Activated naive CD8-positive, alpha-beta T cell treated with anti-CD3 and anti-CD28 coated beads, Interleukin-2, amount 50 U/mL, for 16 hours (primary cell): ENCODE data around the gene PAM.
"Not testable (repeated sequence)": the region's sequence is repeated elsewhere in the genome, so short reads cannot be mapped to it uniquely, and the experiment has no call there.

Source experiments
- DNase-seq: peaks from one replicate; pipeline ENCODE4 v3.0.0-alpha.2; 2020; ENCODE audit warnings: low read depth, low spot score

PAM gene

DNA sequence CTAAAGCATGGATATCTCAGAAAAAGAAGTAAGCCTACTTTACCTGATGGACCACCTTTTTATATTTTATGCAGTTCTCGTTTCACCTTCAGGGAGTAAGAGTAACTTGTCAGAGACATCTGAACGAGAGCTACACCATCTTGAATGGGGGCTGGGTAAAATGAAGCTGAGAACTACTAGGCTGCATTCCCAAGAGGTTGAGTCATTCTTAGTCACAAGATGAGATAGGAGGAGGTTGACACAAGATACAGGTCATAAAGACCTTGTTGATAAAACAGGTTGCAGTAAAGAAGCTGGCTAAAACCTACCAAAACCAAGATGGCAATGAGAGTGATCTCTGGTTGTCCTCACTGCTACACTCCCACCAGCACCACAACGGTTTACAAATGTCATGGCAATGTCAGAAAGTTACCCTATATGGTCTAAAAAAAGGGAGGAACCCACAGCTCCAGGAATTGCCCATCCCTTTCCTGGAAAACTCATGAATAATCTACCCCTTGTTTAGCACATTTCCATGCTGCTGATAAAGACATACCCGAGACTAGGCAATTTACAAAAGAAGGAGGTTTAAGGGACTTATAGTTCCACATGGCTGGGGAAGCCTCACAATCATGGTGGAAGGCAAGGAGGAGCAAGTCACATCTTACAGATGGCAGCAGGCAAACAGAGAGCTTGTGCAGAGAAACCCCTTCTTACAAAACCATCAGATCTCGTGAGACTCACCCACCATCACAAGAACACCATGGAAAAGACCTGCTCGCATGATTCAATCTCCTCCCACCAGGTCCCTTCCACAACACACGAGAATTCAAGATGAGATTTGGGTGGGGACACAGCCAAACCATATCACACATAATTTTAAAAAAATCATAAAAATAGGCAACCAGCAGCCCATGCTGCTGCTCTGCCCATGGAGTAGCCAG is 302.4 kb downstream of the PAM start:
- DNase-seq = no peak

- DNase-seq = no peak
Measured at GRCh38 chr5:103059525-103059924, 304.4 kb downstream of the PAM start.

- DNase-seq = no peak
Measured at GRCh38 chr5:103060424-103060954, 305.4 kb downstream of the PAM start.

DNA sequence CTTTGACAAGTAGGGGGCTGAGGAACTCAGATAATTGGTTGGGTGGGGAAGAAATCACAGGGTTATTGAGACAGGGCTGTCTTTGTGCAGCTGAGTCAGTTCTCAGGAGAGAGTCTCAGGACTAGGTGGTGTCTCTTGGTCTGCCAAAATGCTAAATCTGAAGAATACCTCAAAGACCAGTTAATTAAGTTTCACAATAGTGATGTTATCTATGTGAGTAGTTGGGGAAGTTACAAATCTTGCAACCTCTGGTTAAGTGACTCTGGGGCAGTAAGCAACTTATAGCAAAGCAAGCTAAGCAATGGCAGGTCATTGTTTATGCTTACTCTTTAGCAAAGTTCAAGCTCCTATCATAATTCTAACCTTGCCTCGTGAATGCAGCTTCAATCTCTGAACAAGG is 311.2 kb downstream of the PAM start:
- DNase-seq = no peak

DNA sequence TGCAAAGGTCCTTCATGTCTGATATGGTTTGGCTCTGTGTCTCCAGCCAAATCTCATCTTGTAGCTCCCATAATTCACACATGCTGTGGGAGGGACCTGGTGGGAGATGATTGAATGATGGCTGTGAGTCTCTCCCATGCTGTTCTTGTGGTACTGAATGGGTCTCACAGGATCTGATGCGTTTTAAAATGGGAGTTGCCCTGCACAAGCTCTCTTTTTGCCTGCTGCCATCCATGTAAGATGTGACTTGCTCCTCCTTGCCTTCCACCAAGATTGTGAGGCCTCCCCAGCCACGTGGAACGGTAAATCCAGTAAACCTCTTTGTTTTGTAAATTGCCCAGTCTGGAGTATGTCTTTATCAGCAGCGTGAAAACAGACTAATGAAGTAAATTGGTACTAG is 318.4 kb downstream of the PAM start:
- DNase-seq = not testable (repeated sequence)

GRCh38 chr5:103075442-103075841 is 320.3 kb downstream of the PAM start:
- no peak for DNase-seq
